Keratinocyte (primary cell): ENCODE results near the gene ECHS1.

Source experiments
- CTCF ChIP-seq, 3 experiments: IDR thresholded peaks in 1 of 3; conservative IDR thresholded peaks in 1 of 3; optimal IDR thresholded peaks in 1 of 3; 2 replicates in 2 of 3; 3 replicates in 1 of 3; pipeline versions ENCODE3 to v1.5.1; 2011; ENCODE audit warnings: low read length in 3 of 3, mild to moderate bottlenecking in 3 of 3, moderate library complexity in 2 of 3, control low read depth in 1 of 3, inconsistent platforms in 1 of 3; ENCODE audit not compliant: insufficient read depth in 2 of 3; ENCODE audit errors: extremely low read depth in 1 of 3
- EZH2 ChIP-seq: IDR thresholded peaks from one replicate; pipeline ENCODE4 v1.6.1; 2012; ENCODE audit warnings: inconsistent platforms, mild to moderate bottlenecking, low read length, moderate library complexity

- TF ChIP-seq CTCF (optimal IDR thresholded peaks at IDR 0.05 in 1 of 3, IDR thresholded peaks at IDR 0.05 in 1 of 3, conservative IDR thresholded peaks at IDR 0.05 in 1 of 3; ENCODE audit: extremely low read depth in 1 of 3, insufficient read depth in 2 of 3, low read length in 3 of 3) = no peak
- no peak for TF ChIP-seq EZH2
These were observed 5.3 kb upstream of the ECHS1 start for GRCh38 chr10:133378251-133379096.
